IPS DF 6.9 (cell line): ENCODE results near the gene IPCEF1.
"Not testable (repeated sequence)": the region's sequence is repeated elsewhere in the genome, so short reads cannot be mapped to it uniquely, and the experiment has no call there.

Source experiments
- DNase-seq: peaks from one replicate; pipeline ENCODE4 v3.0.0-alpha.2; 2013; ENCODE audit warnings: low read depth, low spot score
- H3K27ac ChIP-seq: one replicate; pipeline ENCODE4 v1.5.1; 2013; ENCODE audit warnings: low read length, control low read depth
- H3K27me3 ChIP-seq: 2 replicates; pipeline ENCODE4 v1.6.1; 2013; ENCODE audit warnings: mild to moderate bottlenecking, low read length; ENCODE audit not compliant: control insufficient read depth, insufficient read depth
- H3K36me3 ChIP-seq: 2 replicates; pipeline ENCODE4 v1.6.1; 2013; ENCODE audit warnings: low read length; ENCODE audit not compliant: control insufficient read depth, insufficient read depth
- H3K4me1 ChIP-seq: 2 replicates; pipeline ENCODE4 v1.6.1; 2013; ENCODE audit warnings: low read length; ENCODE audit not compliant: control insufficient read depth, insufficient read depth
- H3K4me3 ChIP-seq: 2 replicates; pipeline ENCODE4 v1.5.1; 2013; ENCODE audit warnings: mild to moderate bottlenecking, low read length
- H3K9me3 ChIP-seq: 2 replicates; pipeline ENCODE4 v1.6.1; 2013; ENCODE audit warnings: low read length, inconsistent platforms; ENCODE audit not compliant: control insufficient read depth, insufficient read depth
- WGBS: extraction: QIAGEN DNeasy Blood & Tissue Kit; methylation state at CpG from one replicate; pipeline ENCODE4 v1.1.7; 2013; ENCODE audit warnings: mixed read lengths, missing lambda C conversion rate; ENCODE audit not compliant: insufficient read length, insufficient coverage; 5-methylcytosine and 5-hydroxymethylcytosine counted together

Gene IPCEF1

DNA sequence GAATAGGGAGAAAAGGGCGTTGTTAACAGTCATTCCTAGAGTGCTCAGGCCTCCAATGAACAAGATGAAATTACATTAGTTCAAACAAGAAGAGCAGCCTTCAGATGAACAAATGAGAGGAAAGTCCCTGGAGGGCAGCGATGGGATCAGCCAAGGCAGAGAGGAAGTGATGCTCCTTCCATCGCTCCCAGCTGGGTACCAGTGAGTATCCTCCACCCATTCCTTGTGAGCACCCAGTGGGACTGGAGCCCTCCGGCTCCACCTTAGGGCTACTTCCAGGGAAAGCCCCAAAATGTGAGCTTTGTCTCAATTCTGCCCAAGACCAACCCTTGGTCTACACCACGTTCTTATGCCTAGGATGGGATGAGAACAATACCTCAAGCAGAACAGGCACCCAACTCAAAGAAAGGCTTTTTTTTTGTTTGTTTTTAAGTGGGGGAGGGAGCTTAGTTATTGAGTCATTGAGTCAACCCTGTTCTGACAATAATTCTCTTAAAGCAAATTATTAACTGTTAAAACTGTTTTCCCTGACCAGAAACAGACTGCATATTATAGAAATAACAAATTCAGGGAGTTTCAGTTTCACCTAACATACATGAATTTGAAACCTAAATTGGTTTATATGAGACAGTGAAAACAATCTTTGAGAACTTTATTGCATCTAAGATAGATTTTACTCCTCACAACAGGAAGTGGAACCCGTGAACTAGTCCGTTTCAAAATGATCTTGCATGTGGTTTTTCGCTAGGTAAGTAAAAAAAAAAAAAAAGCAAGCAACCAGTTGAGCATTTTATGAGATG is 106.9 kb downstream of the IPCEF1 start:
- WGBS: no CpG with 5 or more reads among the region's 8 CpGs
- H3K4me3 ChIP-seq: no peak overlapping the region
- no peak for DNase-seq
- no peaks in the 10 kb centered on the region for H3K27me3 ChIP-seq
- H3K9me3 ChIP-seq: no peaks in the 10 kb centered on the region
- H3K4me1 ChIP-seq: no peaks in the 10 kb centered on the region; the same call in 1 of the 2 replicates
- no peaks in the 10 kb centered on the region for H3K36me3 ChIP-seq
- H3K27ac ChIP-seq: no peak overlapping the region

DNA sequence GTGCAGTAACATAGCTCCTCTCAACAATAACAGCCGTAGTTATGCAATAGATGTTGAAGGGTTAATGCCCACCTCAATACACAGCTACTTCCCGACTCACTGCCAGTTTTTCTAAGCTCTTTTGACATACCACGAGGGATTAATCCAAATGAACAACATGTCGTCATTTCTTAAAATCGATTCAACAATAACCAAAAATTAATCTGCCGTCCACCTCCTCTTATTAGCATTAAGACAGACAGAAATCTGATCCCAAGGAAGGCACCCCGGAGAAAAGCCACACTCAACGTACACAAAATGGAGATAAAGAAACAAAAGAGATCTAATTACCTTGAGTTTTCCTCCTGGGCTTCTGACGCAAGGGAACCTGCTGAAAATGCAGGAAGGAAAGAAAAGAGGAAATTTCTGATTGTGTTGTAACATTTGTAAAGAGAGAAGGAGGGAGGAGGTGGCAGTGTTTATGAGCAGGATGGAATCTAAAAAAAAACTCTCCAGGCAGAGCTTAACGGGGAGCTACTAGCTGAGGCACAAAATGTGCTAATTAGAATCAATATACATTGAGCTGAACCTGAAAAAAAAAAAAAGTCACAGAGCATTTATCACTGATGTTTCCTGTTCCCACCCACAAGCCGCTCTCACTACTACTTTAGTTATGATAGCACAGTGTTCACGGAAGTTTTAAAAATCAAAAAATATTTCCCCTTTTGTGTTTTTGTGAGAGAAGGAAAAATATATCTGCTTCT is 109.3 kb downstream of the IPCEF1 start:
- no peaks in the 10 kb centered on the region for H3K27me3 ChIP-seq
- WGBS: 100% methylated on average over 3 of the region's 12 CpGs
- H3K9me3 ChIP-seq: no peaks in the 10 kb centered on the region
- DNase-seq: no peak
- no peak overlapping the region for H3K27ac ChIP-seq
- no peaks in the 10 kb centered on the region for H3K36me3 ChIP-seq
- H3K4me3 ChIP-seq: no peak overlapping the region
- H3K4me1 ChIP-seq: no peaks in the 10 kb centered on the region; the same call in 1 of the 2 replicates

- no peaks in the 10 kb centered on the region for H3K27me3 ChIP-seq
- no peak for DNase-seq
- no CpG with 5 or more reads among the region's 7 CpGs for WGBS
These were observed 109.9 kb downstream of the IPCEF1 start for GRCh38 chr6:154246723-154247118.

DNA sequence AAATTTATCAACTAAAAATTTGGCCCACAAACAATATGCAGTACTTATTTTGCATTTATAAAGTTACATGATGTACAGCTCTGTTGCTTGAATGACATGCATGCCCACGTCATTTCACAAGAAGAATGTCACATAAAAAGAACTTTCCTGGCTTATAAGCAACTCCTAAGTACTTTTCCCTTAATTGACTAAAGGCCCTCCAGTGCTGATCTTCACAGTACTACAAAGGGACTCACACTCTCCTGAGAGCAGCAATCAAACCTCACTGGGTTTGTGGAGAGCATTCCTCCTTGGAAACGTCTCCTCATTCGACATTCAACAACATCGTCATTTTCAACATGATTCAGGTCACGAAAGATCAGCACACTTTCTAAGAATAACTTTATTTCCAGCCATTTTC is 111.1 kb downstream of the IPCEF1 start:
- no peak for DNase-seq
- whole genome bisulfite sequencing: 50% methylated on average over 2 of the region's 5 CpGs
- Histone ChIP-seq H3K36me3 (no peaks in the 10 kb centered on the region), H3K27me3 (no peaks in the 10 kb centered on the region), H3K9me3 (no peaks in the 10 kb centered on the region), H3K27ac (no peak overlapping the region), H3K4me1 (no peaks in the 10 kb centered on the region; the same call in 1 of the 2 replicates), H3K4me3 (no peak overlapping the region)

More at GRCh38 chr6:154246723-154247118, 109.9 kb downstream of the IPCEF1 start:
- Histone ChIP-seq H3K4me1 (no peaks in the 10 kb centered on the region; the same call in 1 of the 2 replicates), H3K9me3 (no peaks in the 10 kb centered on the region), H3K4me3 (no peak overlapping the region), H3K27ac (no peak overlapping the region), H3K36me3 (no peaks in the 10 kb centered on the region)

DNA sequence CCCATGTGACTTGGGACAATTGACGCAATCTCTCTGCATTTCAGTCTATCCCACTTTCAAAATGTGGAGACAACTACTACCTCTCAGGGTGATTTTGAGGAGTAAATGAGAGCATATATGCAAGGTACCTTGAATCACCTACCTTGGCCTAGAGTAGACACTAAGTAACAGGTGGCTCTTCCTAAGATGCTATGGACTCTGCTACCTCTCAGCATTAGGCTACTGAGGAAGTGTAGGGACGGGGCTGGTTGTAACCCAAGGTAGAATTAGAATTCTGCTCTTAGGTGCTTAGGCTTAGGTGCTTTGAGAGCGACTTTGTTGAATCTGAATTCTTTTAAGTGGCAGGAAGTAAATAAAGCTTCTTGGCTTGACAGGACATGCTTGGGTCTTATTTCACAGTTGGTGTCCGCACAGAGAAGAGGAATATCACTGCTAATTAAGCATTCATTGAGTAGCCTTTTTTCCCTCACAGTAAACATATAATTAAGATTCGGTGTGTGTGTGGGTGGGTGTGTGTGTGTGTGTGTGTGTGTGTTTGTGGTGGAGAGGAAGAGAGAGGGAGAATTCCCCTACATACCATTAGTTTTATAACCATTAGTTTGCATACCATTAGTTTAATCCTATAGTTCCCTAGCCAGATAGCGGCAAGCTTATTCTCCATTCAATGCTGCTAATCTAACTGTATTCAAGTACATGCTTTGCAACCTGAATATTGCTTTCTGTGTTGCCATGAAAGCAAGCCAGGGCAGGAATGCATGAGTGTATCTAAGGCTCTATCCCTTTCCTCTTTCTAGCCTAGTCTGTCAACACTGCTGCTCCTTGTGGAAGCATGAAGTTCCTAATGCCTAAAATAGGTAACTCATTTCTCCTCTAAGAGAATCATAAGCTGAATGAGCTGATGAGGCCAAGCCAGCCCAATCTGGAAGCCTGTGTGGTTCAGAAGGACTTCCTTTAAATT is 112.5 kb downstream of the IPCEF1 start:
- no CpG with 5 or more reads among the region's 6 CpGs for WGBS
- Histone ChIP-seq H3K27ac (no peak overlapping the region), H3K9me3 (no peaks in the 10 kb centered on the region)

GRCh38 chr6:154242617-154243357 is 113.8 kb downstream of the IPCEF1 start:
- no peaks in the 10 kb centered on the region; the same call in 1 of the 2 replicates for H3K4me1 ChIP-seq
- no peak overlapping the region for H3K4me3 ChIP-seq

More for the DNA sequence above, 112.5 kb downstream of the IPCEF1 start:
- H3K27me3 ChIP-seq: no peaks in the 10 kb centered on the region
- H3K36me3 ChIP-seq: no peaks in the 10 kb centered on the region
- no peak for DNase-seq
- H3K4me1 ChIP-seq: no peaks in the 10 kb centered on the region; the same call in 1 of the 2 replicates
- H3K4me3 ChIP-seq: no peak overlapping the region

GRCh38 chr6:154241581-154241980 is 115.0 kb downstream of the IPCEF1 start:
- H3K9me3 ChIP-seq: no peaks in the 10 kb centered on the region
- H3K4me1 ChIP-seq: no peaks in the 10 kb centered on the region; the same call in 1 of the 2 replicates
- DNase-seq: no peak
- H3K27me3 ChIP-seq: no peaks in the 10 kb centered on the region
- no CpG with 5 or more reads among the region's 8 CpGs for WGBS
- no peak overlapping the region for H3K4me3 ChIP-seq
- no peaks in the 10 kb centered on the region for H3K36me3 ChIP-seq
- H3K27ac ChIP-seq: no peak overlapping the region

More at GRCh38 chr6:154242617-154243357, 113.8 kb downstream of the IPCEF1 start:
- no peaks in the 10 kb centered on the region for H3K9me3 ChIP-seq
- DNase-seq: no peak
- WGBS: no CpG with 5 or more reads among the region's 13 CpGs
- no peak overlapping the region for H3K27ac ChIP-seq
- no peaks in the 10 kb centered on the region for H3K36me3 ChIP-seq
- no peaks in the 10 kb centered on the region for H3K27me3 ChIP-seq

DNA sequence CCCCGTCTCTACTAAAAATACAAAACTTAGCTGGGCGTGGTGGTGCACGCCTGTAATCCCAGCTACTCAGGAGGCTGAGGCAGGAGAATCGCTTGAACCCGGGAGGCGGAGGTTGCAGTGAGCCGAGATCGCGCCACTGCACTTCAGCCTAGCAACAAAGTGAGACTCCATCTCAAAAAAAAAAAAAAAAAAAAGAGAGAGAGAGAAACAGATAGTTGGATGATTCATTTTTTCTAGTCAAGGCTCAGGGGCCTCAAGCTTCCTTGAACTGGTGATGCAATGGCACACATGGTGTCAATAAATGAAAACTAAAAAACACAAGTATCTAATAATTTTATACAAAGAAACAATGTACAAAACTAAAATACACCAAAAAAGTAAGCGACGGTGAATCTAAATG is 115.5 kb downstream of the IPCEF1 start:
- not testable (repeated sequence) for H3K27me3 ChIP-seq, DNase-seq, H3K4me3 ChIP-seq, H3K36me3 ChIP-seq, H3K27ac ChIP-seq, H3K9me3 ChIP-seq, H3K4me1 ChIP-seq
- WGBS: no CpG with 5 or more reads among the region's 11 CpGs

- no peak overlapping the region for H3K27ac ChIP-seq
- no peaks in the 10 kb centered on the region for H3K36me3 ChIP-seq
- DNase-seq: no peak
- no peaks in the 10 kb centered on the region for H3K27me3 ChIP-seq
- no peak overlapping the region for H3K4me3 ChIP-seq
- H3K4me1 ChIP-seq: no peaks in the 10 kb centered on the region; the same call in 1 of the 2 replicates
- H3K9me3 ChIP-seq: no peaks in the 10 kb centered on the region
- WGBS: no CpG with 5 or more reads among the region's 7 CpGs
These were observed 117.2 kb downstream of the IPCEF1 start for GRCh38 chr6:154239392-154239791.
